IPS-18c (cell line): ENCODE measurements around the gene CHIT1.

Experiments used
- H3K4me3 ChIP-seq: 2 replicates; pipeline ENCODE4 v1.7.0; 2013; ENCODE audit warnings: low read depth, mild to moderate bottlenecking, low read length, moderate library complexity; ENCODE audit not compliant: insufficient read depth
- H3K9me3 ChIP-seq: one replicate; pipeline ENCODE4 v1.6.1; 2013; ENCODE audit warnings: mild to moderate bottlenecking, low read length, moderate library complexity; ENCODE audit not compliant: control insufficient read depth, insufficient read depth

Gene CHIT1

GRCh38 chr1:203186091-203186445, 43.4 kb downstream of the CHIT1 start:
- Histone ChIP-seq H3K4me3 (no peak overlapping the region), H3K9me3 (no peaks in the 10 kb centered on the region)

- no peak overlapping the region for H3K4me3 ChIP-seq
- H3K9me3 ChIP-seq: no peaks in the 10 kb centered on the region
Measured at GRCh38 chr1:203185585-203185984, 43.9 kb downstream of the CHIT1 start.

GRCh38 chr1:203185061-203185461, 44.4 kb downstream of the CHIT1 start:
- H3K4me3 ChIP-seq: no peak overlapping the region
- no peaks in the 10 kb centered on the region for H3K9me3 ChIP-seq

- H3K4me3 ChIP-seq: no peak overlapping the region
- H3K9me3 ChIP-seq: no peaks in the 10 kb centered on the region
Measured at GRCh38 chr1:203184467-203184866, 45.0 kb downstream of the CHIT1 start.

GRCh38 chr1:203183828-203184227, 45.6 kb downstream of the CHIT1 start:
- Histone ChIP-seq H3K4me3 (no peak overlapping the region), H3K9me3 (no peaks in the 10 kb centered on the region)

- no peak overlapping the region for H3K4me3 ChIP-seq
- H3K9me3 ChIP-seq: no peaks in the 10 kb centered on the region
Measured at GRCh38 chr1:203182387-203182953, 47.0 kb downstream of the CHIT1 start.

- no peak overlapping the region for H3K4me3 ChIP-seq
- H3K9me3 ChIP-seq: no peaks in the 10 kb centered on the region
Measured at GRCh38 chr1:203181586-203182386, 47.7 kb downstream of the CHIT1 start.

GRCh38 chr1:203180611-203181330, 48.7 kb downstream of the CHIT1 start:
- no peak overlapping the region for H3K4me3 ChIP-seq
- H3K9me3 ChIP-seq: no peaks in the 10 kb centered on the region

GRCh38 chr1:203179667-203180005, 49.8 kb downstream of the CHIT1 start:
- H3K9me3 ChIP-seq: no peaks in the 10 kb centered on the region
- no peak overlapping the region for H3K4me3 ChIP-seq

GRCh38 chr1:203178821-203179666, 50.4 kb downstream of the CHIT1 start:
- no peaks in the 10 kb centered on the region for H3K9me3 ChIP-seq
- no peak overlapping the region for H3K4me3 ChIP-seq

- H3K9me3 ChIP-seq: no peaks in the 10 kb centered on the region
- no peak overlapping the region for H3K4me3 ChIP-seq
Measured at GRCh38 chr1:203178083-203178482, 51.4 kb downstream of the CHIT1 start.

GRCh38 chr1:203177470-203178039, 51.9 kb downstream of the CHIT1 start:
- Histone ChIP-seq H3K4me3 (no peak overlapping the region), H3K9me3 (no peaks in the 10 kb centered on the region)

GRCh38 chr1:203177036-203177405, 52.5 kb downstream of the CHIT1 start:
- Histone ChIP-seq H3K4me3 (no peak overlapping the region), H3K9me3 (no peaks in the 10 kb centered on the region)

- no peak overlapping the region for H3K4me3 ChIP-seq
- H3K9me3 ChIP-seq: no peaks in the 10 kb centered on the region
Measured at GRCh38 chr1:203176273-203177035, 53.0 kb downstream of the CHIT1 start.

- H3K9me3 ChIP-seq: no peaks in the 10 kb centered on the region
- H3K4me3 ChIP-seq: no peak overlapping the region
Measured at GRCh38 chr1:203175827-203176241, 53.6 kb downstream of the CHIT1 start.

- H3K4me3 ChIP-seq: no peak within 1 kb of the TSS
- no peaks in the 10 kb centered on the region for H3K9me3 ChIP-seq
Measured at GRCh38 chr1:203175237-203175826, 54.1 kb downstream of the CHIT1 start, which contains the start of gene MYBPH. TSS of gene MYBPH (minus strand) at chr1:203175826. CDS start at chr1:203175755, 71 bp downstream.
